ENCODE results near the gene NLRP9.
A peak's percentile ranks its signal among the peaks of the same experiment; 100 is the strongest.

NLRP9 gene

DNA sequence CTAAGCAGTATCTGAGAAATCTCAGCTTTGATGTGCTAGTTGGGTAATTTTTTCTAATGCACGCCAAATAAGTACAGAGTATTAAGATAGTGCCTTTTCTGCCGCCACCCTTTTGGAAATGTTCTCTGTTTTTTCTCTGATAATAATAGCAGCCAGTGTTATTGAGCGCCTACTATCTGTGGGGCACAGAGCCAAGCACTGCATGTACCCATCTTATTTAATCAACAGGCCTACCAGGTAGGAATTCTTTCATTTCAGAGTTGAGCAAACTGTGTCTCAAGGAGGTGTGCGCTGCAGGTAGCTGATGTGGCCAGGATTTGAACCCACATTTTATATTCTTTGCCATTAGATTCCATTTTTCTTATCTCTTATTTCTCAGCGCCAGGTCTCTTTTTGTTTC lies 61.8 kb downstream of the NLRP9 start:
- peak overlapping the region; percentile 95 for H3K4me3 Mint-ChIP-seq
- peak overlapping the region; percentile 67 for H3K27ac Mint-ChIP-seq
- peaks cover 72% of the 10 kb centered on the region for H3K4me1 Mint-ChIP-seq (ENCODE audit: low read depth)
- no peaks in the 10 kb centered on the region for H3K9me3 Mint-ChIP-seq
- peaks cover 89% of the 10 kb centered on the region for H3K36me3 Mint-ChIP-seq (ENCODE audit: low read depth)
- no peaks in the 10 kb centered on the region for H3K27me3 Mint-ChIP-seq
- no peak for DNase-seq

GRCh38 chr19:55675661-55676354 lies 62.4 kb downstream of the NLRP9 start:
- Mint-ChIP-seq H3K4me3 (peak overlapping the region; percentile 95), H3K27ac (peak overlapping the region; percentile 96), H3K4me1 (ENCODE audit: low read depth) (peaks cover 74% of the 10 kb centered on the region), H3K27me3 (no peaks in the 10 kb centered on the region), H3K36me3 (ENCODE audit: low read depth) (peaks cover 89% of the 10 kb centered on the region), H3K9me3 (no peaks in the 10 kb centered on the region)
- no peak for DNase-seq

GRCh38 chr19:55674841-55675660 lies 63.2 kb downstream of the NLRP9 start, which contains the start of gene EPN1:
EPN1 (plus strand) TSS chr19:55675226; CDS start chr19:55678628, 3,402 bp downstream.
- H3K4me1 Mint-ChIP-seq (ENCODE audit: low read depth): peaks cover 72% of the 10 kb centered on the region
- H3K27me3 Mint-ChIP-seq: no peaks in the 10 kb centered on the region
- H3K9me3 Mint-ChIP-seq: no peaks in the 10 kb centered on the region
- peak within 1 kb of the TSS; percentile 95 for H3K4me3 Mint-ChIP-seq
- H3K36me3 Mint-ChIP-seq (ENCODE audit: low read depth): peaks cover 89% of the 10 kb centered on the region
- peak; percentile 98 for DNase-seq
- H3K27ac Mint-ChIP-seq: peak within 1 kb of the TSS; percentile 96

DNA sequence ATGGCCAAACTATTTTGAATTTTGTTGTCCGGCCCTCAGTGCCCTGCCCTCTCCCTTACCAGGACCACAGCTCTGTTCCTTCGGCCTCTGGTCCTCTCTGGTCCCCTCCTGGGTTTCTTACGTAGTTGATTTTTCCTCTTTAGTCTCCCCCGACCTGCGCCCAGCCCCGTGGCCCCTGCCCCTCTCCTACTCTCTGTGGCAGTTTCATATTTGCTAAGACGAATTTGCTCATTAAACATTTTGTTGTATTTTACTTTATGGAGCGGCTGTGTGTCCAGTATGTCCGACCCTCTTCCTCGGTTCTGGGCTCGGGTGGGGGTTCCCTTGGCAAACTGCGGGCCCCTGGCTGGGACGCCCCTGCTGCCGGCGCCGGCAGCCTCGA lies 63.8 kb downstream of the NLRP9 start:
- no peak for DNase-seq
- Mint-ChIP-seq H3K27me3 (no peaks in the 10 kb centered on the region), H3K9me3 (no peaks in the 10 kb centered on the region), H3K36me3 (ENCODE audit: low read depth) (peaks cover 89% of the 10 kb centered on the region), H3K4me1 (ENCODE audit: low read depth) (peaks cover 68% of the 10 kb centered on the region), H3K4me3 (peak overlapping the region; percentile 95), H3K27ac (peak overlapping the region; percentile 80)

- Mint-ChIP-seq H3K4me1 (ENCODE audit: low read depth) (peaks cover 62% of the 10 kb centered on the region), H3K27ac (peak overlapping the region; percentile 91), H3K4me3 (peak overlapping the region; percentile 45), H3K9me3 (no peaks in the 10 kb centered on the region), H3K36me3 (ENCODE audit: low read depth) (peaks cover 89% of the 10 kb centered on the region), H3K27me3 (no peaks in the 10 kb centered on the region)
- DNase-seq: no peak
These were observed 64.3 kb downstream of the NLRP9 start for GRCh38 chr19:55673889-55674288.

DNA sequence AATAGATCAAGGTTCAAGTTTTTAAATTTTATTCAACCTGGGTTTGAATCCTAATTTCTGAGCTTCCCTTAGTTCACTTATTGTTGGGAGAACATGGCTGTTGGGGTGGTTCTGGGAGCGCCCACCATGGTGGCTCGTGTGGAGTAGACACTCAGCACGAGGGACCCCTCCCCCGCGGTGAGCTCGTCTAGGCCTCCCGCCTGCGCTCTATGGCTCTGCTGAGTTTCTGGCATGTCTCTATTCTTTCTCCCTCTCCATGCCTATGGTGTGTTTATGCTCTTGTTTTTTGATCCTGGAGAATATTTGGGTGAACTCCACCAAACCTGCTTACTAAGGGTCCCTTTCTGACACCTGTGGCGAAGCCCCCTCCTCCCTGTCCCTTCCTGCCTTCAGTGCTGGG lies 64.7 kb downstream of the NLRP9 start:
- DNase-seq: no peak
- H3K27me3 Mint-ChIP-seq: no peaks in the 10 kb centered on the region
- no peaks in the 10 kb centered on the region for H3K9me3 Mint-ChIP-seq
- peak overlapping the region; percentile 45 for H3K4me3 Mint-ChIP-seq
- peaks cover 58% of the 10 kb centered on the region for H3K4me1 Mint-ChIP-seq (ENCODE audit: low read depth)
- H3K27ac Mint-ChIP-seq: peak overlapping the region; percentile 91
- H3K36me3 Mint-ChIP-seq (ENCODE audit: low read depth): peaks cover 89% of the 10 kb centered on the region

- H3K27me3 Mint-ChIP-seq: no peaks in the 10 kb centered on the region
- no peaks in the 10 kb centered on the region for H3K9me3 Mint-ChIP-seq
- no peak for DNase-seq
- H3K4me1 Mint-ChIP-seq (ENCODE audit: low read depth): peaks cover 48% of the 10 kb centered on the region
- H3K27ac Mint-ChIP-seq: peak overlapping the region; percentile 79
- H3K36me3 Mint-ChIP-seq (ENCODE audit: low read depth): peaks cover 89% of the 10 kb centered on the region
- H3K4me3 Mint-ChIP-seq: no peak overlapping the region
These were observed 65.8 kb downstream of the NLRP9 start for GRCh38 chr19:55672418-55672817.

DNA sequence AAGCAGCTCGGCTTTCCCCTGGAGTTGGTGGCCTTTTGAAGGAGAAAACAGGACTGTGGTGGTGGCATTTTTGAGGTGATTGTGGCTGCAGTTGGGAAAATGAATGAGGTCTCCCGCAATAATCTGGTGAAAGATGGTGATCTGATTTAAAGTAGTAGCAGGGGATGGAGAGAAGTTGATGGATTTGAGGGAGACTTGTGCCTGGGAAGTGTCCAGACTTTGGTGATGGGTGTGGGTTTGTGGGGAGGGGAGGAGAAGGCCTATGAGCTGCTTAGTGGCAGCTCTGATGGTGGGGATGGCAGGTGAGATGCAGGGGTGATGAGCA lies 67.2 kb downstream of the NLRP9 start:
- Mint-ChIP-seq H3K4me3 (no peak overlapping the region), H3K9me3 (no peaks in the 10 kb centered on the region), H3K27ac (peak overlapping the region; percentile 77), H3K4me1 (ENCODE audit: low read depth) (peaks cover 36% of the 10 kb centered on the region), H3K36me3 (ENCODE audit: low read depth) (peaks cover 90% of the 10 kb centered on the region), H3K27me3 (no peaks in the 10 kb centered on the region)
- DNase-seq: no peak

DNA sequence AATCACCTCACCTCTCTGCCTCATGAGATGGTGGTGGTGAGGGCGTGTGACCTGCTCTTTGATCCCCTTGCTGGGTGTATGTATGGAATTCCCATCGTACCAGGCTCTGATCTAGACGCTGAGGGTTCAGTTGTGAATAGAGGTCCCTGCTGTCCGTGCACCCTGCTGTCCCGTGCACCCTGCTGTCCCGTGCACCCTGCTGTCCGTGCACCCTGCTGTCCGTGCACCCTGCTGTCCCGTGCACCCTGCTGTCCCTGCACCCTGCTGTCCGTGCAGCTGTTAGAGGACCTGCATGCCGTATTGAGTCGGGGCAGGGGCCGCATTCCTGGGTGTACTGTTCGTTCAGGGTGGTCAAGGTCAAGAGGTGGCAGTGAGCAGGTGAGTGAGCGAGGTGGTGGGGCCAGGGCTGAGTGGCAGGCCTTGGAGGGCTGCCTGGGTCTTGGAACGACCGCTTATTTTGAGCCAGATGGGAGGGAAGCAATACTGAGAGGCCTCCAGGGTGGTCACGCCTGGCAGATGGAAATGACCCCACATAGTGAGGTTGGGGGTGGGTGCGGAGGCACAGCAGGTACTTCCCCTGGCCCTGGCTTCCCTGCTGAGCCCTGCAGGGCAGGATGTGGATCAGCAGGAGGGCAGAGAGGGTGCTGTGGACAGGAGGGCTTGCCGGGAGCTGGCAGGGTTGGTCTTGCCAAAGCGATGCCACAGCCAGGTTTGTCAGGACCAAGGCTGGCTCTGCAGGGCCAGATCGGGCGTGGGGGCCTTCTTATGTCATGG lies 67.7 kb downstream of the NLRP9 start:
- Mint-ChIP-seq H3K4me3 (no peak overlapping the region), H3K9me3 (no peaks in the 10 kb centered on the region), H3K4me1 (ENCODE audit: low read depth) (peaks cover 35% of the 10 kb centered on the region), H3K27ac (peak overlapping the region; percentile 77), H3K36me3 (ENCODE audit: low read depth) (peaks cover 91% of the 10 kb centered on the region), H3K27me3 (no peaks in the 10 kb centered on the region)
- no peak for DNase-seq

DNA sequence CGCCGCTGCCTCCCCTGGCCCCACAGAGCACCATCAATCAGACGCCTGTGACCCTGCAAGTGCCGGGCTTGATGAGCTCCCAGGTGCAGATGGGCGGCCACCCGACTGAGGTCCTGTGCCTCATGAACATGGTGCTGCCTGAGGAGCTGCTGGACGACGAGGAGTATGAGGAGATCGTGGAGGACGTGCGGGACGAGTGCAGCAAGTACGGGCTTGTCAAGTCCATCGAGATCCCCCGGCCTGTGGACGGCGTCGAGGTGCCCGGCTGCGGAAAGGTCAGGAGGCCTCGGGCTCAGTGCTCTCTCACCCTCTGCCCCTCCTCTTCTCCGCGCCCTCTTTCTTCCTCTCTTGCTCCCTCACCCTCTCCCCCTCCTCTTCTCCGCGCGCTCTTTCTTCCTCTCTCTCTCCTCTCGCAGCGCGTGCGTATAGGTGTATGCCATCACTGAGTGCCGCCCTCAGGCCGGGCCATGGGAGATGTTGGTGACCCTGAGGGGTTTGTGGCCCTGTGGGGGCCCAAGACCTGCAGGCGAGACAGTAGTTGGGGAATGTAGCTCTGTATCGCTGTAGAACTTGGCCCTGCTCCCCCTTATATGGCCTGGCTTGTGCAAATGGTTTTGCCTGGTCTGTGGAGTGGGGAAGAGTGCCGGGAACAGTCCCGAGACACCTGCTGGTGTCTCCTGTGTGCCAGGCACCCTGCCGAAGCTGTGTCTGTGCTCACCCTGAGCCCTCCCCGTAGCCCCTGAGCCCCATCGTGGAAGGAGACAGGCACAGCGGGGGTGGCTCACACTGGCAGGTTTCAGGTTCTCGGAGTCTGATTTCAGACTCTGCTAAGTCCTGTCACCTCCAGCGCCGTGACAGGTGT lies 68.6 kb downstream of the NLRP9 start:
- Mint-ChIP-seq H3K4me1 (ENCODE audit: low read depth) (peaks cover 36% of the 10 kb centered on the region), H3K27me3 (no peaks in the 10 kb centered on the region), H3K27ac (peak overlapping the region; percentile 68), H3K4me3 (no peak overlapping the region), H3K9me3 (no peaks in the 10 kb centered on the region), H3K36me3 (ENCODE audit: low read depth) (peaks cover 94% of the 10 kb centered on the region)
- DNase-seq: no peak

- DNase-seq: no peak
- Mint-ChIP-seq H3K4me1 (ENCODE audit: low read depth) (peaks cover 33% of the 10 kb centered on the region), H3K27ac (peak overlapping the region; percentile 18), H3K9me3 (no peaks in the 10 kb centered on the region), H3K36me3 (ENCODE audit: low read depth) (peaks cover 96% of the 10 kb centered on the region), H3K27me3 (no peaks in the 10 kb centered on the region), H3K4me3 (no peak overlapping the region)
These were observed 69.4 kb downstream of the NLRP9 start for GRCh38 chr19:55668603-55669348.

DNA sequence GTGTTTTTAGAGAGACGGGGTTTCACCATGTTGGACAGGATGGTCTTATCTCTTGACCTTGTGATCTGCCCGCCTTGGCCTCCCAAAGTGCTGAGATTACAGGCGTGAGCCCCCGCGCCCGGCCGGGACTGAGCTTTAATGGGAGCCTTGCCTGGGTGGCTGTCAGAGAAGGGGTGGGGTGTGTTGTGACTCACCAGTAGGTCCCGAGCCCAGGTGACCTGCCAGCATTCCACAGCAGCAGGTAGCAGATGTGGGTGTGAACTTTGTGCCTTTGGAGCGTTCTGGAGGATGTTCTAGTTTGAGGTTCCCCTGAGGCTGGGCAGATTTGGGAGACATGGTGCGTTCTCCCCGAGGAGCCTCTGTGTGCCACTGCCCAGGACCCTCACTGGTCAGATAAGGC lies 70.2 kb downstream of the NLRP9 start:
- Mint-ChIP-seq H3K27me3 (no peaks in the 10 kb centered on the region), H3K4me1 (ENCODE audit: low read depth) (peaks cover 28% of the 10 kb centered on the region), H3K27ac (peak overlapping the region; percentile 72), H3K9me3 (no peaks in the 10 kb centered on the region), H3K36me3 (ENCODE audit: low read depth) (peaks cover 96% of the 10 kb centered on the region), H3K4me3 (no peak overlapping the region)
- no peak for DNase-seq

DNA sequence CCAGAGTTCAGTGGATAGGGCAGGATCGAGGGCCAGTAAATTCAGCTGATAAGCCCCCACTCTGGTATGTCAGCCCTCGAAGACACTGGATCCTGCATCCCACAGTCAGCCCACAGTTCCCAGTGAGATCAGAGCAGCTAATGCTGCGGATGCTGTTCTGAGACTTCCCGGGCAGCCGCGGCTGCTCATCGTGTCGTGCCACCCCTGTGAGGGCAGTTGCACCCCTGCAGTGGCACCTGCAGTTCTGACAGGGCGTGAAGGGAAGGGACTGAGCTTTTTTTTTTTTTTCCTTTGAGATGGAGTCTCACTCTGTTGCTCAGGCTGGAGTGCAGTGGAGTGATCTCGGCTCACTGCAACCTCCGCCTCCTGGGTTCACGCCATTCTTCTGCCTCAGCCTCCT lies 70.7 kb downstream of the NLRP9 start:
- no peaks in the 10 kb centered on the region for H3K9me3 Mint-ChIP-seq
- peaks cover 32% of the 10 kb centered on the region for H3K4me1 Mint-ChIP-seq (ENCODE audit: low read depth)
- no peak for DNase-seq
- H3K36me3 Mint-ChIP-seq (ENCODE audit: low read depth): peaks cover 96% of the 10 kb centered on the region
- H3K27me3 Mint-ChIP-seq: no peaks in the 10 kb centered on the region
- H3K4me3 Mint-ChIP-seq: no peak overlapping the region
- peak overlapping the region; percentile 76 for H3K27ac Mint-ChIP-seq
